NT2/D1 (cell line): Measurements from ENCODE around the gene ANKZF1.

Experiments
- DNase-seq: peaks from one replicate; pipeline ENCODE4 v3.0.0-alpha.2; 2011; ENCODE audit warnings: low read depth, low spot score
- H3K27me3 ChIP-seq: 2 replicates; pipeline ENCODE4 v1.6.0; 2011; ENCODE audit warnings: mild to moderate bottlenecking; ENCODE audit not compliant: insufficient read length, insufficient read depth
- H3K36me3 ChIP-seq: 2 replicates; pipeline ENCODE4 v1.6.1; 2011; ENCODE audit warnings: mild to moderate bottlenecking, low read length, mixed read lengths; ENCODE audit not compliant: insufficient read depth, insufficient read length
- H3K4me1 ChIP-seq: 2 replicates; pipeline ENCODE4 v1.5.1; 2011; ENCODE audit not compliant: insufficient read depth, insufficient read length
- H3K4me3 ChIP-seq: 2 replicates; pipeline ENCODE4 v1.5.1; 2011; ENCODE audit warnings: low read depth; ENCODE audit not compliant: insufficient read length
- H3K9ac ChIP-seq: 2 replicates; pipeline ENCODE4 v1.6.0; 2011; ENCODE audit warnings: low read depth; ENCODE audit not compliant: insufficient read length
- H3K9me3 ChIP-seq: 2 replicates; pipeline ENCODE4 v1.5.1; 2011; ENCODE audit warnings: mild to moderate bottlenecking, low read length; ENCODE audit not compliant: insufficient read depth
- SUZ12 ChIP-seq: IDR thresholded peaks from 2 replicates; pipeline ENCODE4 v1.6.1; 2011; ENCODE audit not compliant: insufficient read length, insufficient read depth; ENCODE audit errors: extremely low read depth
- YY1 ChIP-seq: IDR thresholded peaks from 2 replicates; pipeline ENCODE4 v1.6.1; 2011; ENCODE audit not compliant: insufficient read length, insufficient read depth
- ZNF274 ChIP-seq: IDR thresholded peaks from 2 replicates; pipeline ENCODE4 v1.6.1; 2011; ENCODE audit warnings: mild to moderate bottlenecking, low read depth, low read length

The ANKZF1 gene

DNA sequence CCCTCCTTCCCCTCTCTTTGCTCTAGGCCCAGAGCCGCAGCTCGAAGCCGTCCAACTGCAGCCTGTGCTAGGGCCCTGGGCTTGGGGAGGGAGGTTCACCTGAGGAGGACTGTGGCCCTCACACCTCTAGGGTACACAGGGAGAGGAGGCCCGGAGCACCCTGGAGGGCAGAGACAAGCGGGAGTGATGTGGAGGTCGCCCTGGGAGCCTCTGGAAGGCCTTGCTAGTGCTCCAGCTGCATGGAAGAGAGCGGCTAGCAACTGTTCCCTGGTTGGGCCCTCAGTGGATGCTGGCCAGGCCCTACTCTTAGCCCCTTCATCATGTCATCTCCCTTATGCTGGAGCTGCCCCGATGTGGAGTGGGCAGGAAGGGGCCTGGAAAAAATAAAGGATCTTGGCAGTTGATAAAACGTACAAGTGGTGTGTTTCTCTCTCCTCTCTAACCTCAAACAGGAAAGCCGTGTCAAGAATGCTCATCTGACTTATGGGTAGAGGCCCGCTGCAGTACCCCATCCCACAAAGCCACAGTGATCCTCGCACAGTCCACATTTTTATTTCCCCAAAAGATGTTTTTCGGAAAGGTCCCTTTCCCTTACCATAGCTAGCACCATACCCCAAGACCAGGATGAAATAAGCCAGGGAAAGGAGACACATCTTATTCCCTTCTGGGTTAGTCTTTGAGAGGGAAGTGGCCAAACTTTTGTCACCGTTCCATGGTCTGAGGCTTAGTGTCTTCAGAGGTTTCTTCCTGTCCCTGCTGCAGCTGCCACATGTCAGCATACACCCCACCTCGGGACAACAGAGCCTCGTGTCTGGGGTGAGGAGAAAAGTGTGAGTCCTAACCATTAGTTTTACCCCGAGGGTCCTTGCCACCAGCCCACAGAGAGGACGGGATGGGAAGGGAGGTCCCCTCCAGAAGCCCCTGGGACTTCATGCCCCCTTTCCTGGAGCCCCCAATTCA lies 20.1 kb upstream of the ANKZF1 start:
- Histone ChIP-seq H3K36me3 (peaks cover 65% of the 10 kb centered on the region), H3K4me3 (no peak overlapping the region), H3K9me3 (0 out of 2 replicates have a peak, but pooled peaks cover 6% of the 10 kb centered on the region), H3K4me1 (peaks cover 3% of the 10 kb centered on the region), H3K27me3 (no peaks in the 10 kb centered on the region), H3K9ac (no peak overlapping the region)
- DNase-seq = no peak
- TF ChIP-seq YY1 = no peak
- TF ChIP-seq SUZ12 = no peak
- no peak for TF ChIP-seq ZNF274

DNA sequence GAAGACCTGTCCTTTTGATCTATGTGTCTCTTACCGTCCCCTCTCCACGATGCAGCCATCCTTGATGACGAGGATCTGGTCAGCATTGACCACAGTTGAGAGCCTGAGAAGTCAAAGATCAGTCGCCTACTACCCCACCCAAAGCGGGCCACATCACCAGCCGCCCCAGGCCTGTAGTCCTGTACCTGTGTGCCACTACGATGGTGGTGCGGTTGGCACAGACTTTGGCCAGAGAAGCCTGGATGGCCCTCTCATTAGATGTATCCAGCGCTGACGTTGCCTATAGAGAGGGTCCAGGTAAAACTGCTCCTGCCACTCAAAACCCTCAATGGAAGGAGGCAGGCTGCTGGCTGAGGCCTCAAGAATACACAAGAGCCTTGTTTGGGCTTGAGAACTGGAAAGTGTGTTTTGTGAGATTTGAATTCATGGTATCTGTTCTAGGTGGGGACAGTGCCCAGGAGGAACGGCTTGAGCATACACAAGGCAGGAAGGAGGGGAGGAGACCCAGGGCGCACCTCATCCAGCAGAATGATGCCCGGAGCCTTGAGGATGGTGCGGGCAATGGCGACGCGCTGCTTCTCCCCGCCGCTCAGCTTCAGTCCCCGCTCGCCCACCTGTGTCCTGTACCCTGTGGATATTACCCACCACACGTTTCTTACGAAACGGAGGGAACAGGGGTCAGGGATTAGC lies 19.3 kb upstream of the ANKZF1 start:
- Histone ChIP-seq H3K4me1 (peaks cover 3% of the 10 kb centered on the region), H3K27me3 (no peaks in the 10 kb centered on the region), H3K36me3 (peaks cover 73% of the 10 kb centered on the region), H3K9ac (no peak overlapping the region), H3K9me3 (no peaks in the 10 kb centered on the region), H3K4me3 (no peak overlapping the region)
- no peak for DNase-seq
- TF ChIP-seq ZNF274 (no peak), SUZ12 (no peak), YY1 (no peak)

DNA sequence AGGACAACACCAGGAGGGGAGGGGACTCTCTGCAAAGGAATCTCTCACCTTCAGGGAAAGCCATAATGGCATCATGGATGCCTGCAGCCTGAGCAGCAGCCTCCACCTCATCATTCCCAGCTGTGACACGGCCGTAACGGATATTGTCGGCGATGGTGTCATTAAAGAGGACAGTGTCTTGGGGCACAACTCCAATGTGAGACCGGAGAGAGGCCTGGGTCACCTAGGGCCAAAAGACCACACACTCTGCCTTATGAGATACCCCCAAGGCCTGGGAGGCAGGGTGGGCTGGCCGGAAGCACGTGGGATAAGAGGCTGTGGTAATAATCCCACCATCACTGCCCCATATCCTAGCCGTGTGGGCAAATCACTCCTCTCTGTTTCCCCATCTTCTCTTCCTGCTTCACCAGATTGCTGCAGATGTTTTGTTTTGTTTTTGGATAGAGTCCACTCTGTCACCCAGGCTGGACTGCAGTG lies 18.7 kb upstream of the ANKZF1 start:
- H3K9me3 ChIP-seq = no peaks in the 10 kb centered on the region

DNA sequence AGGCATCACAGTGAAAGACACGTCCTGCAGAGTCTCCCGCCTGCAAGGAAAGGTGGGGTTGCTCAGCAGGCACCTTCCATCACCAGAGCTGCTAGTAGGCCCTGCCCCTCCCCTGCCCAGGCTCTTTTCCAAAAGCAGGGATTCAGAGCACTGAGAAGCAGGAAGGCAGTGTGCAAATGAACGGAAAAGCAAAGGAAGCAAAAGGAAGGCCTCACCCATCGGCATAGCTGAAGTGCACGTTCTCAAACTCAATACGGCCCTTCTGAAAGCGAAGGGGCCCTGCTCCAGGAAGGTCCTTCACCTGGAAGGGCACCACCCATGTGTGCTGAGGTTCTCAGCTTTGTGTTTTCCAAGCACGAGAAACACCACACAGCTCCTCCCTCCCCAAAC lies 16.6 kb upstream of the ANKZF1 start:
- DNase-seq = no peak
- Histone ChIP-seq H3K36me3 (peaks cover 87% of the 10 kb centered on the region), H3K9me3 (no peaks in the 10 kb centered on the region), H3K9ac (no peak overlapping the region), H3K4me1 (peaks cover 10% of the 10 kb centered on the region), H3K27me3 (no peaks in the 10 kb centered on the region), H3K4me3 (no peak overlapping the region)
- no peak for TF ChIP-seq SUZ12
- no peak for TF ChIP-seq ZNF274
- no peak for TF ChIP-seq YY1

More for the DNA sequence above, 18.7 kb upstream of the ANKZF1 start:
- Histone ChIP-seq H3K4me3 (no peak overlapping the region), H3K36me3 (peaks cover 78% of the 10 kb centered on the region), H3K27me3 (no peaks in the 10 kb centered on the region), H3K9ac (no peak overlapping the region), H3K4me1 (peaks cover 3% of the 10 kb centered on the region)
- no peak for DNase-seq
- TF ChIP-seq YY1 (no peak), ZNF274 (no peak), SUZ12 (no peak)

DNA sequence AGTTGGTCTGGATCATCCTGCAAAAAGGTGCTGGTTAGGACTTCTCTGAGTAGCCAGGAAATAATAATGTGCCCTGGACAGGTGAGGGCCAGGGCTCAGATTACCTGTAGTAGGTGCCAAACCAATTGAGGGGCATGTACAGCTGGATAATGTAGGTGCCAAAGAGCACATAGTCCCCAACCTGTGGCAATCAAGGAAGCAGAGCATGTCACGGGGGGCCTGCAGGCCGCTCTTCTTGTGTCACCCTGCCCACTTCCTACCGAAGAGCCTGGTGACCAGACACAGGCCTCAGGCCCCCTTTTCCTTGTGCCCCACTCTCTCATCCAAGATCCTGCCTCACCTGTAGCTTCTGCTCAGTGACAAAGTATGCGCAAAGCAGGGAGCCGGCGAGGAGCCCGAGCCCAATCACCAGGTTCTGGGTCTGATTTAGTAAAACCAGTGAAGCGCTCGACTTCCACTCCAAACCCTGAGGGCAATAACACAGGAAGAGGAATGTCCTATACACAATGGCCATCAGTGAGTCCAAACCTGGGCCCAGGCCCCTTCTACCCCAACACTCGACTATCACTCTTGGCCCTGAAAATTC lies 16.0 kb upstream of the ANKZF1 start:
- Histone ChIP-seq H3K36me3 (peaks cover 81% of the 10 kb centered on the region), H3K4me1 (peaks cover 8% of the 10 kb centered on the region), H3K4me3 (no peak overlapping the region), H3K9ac (no peak overlapping the region), H3K27me3 (no peaks in the 10 kb centered on the region), H3K9me3 (no peaks in the 10 kb centered on the region)
- no peak for DNase-seq
- TF ChIP-seq YY1 (no peak), SUZ12 (no peak)

DNA sequence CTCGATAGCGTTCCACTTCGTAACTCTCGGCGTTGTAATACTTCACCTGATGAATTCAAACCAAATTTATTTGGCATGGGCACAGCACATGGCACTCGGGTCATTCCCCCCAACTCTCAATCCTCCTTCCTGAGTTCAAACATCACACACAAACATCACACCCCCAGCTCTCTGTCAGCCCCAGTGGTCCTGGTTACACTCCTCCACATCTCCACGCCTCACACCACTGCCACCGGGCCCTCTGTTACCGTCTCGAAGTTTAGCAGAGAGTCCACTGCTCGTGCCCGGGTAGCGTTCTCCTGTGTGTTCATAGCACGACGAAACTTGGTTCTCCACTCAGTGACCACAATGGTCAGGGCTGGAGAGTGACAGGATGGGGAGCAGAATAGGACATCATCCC lies 15.5 kb upstream of the ANKZF1 start:
- Histone ChIP-seq H3K36me3 (peaks cover 76% of the 10 kb centered on the region), H3K9ac (no peak overlapping the region), H3K4me3 (no peak overlapping the region), H3K9me3 (no peaks in the 10 kb centered on the region), H3K4me1 (peaks cover 8% of the 10 kb centered on the region), H3K27me3 (no peaks in the 10 kb centered on the region)
- TF ChIP-seq SUZ12 = no peak
- no peak for TF ChIP-seq ZNF274
- TF ChIP-seq YY1 = no peak
- DNase-seq = no peak
